OCI-LY7 (cell line): Measurements from ENCODE around the gene TMEM256.
"Not testable (repeated sequence)": the region's sequence is repeated elsewhere in the genome, so short reads cannot be mapped to it uniquely, and the experiment has no call there.

Experiments used
- CTCF ChIP-seq: fragments of 200-600 bp; sonication (generic); conservative IDR thresholded peaks from 2 replicates; pipeline ENCODE4 v1.5.1; 2014; ENCODE audit warnings: mild to moderate bottlenecking, antibody characterized with exemption, low read length, moderate library complexity, mixed read lengths
- EZH2phosphoT487 ChIP-seq: fragments of 200-600 bp; sonication (generic); IDR thresholded peaks from 2 replicates; pipeline ENCODE4 v1.6.1; 2018; ENCODE audit warnings: low read depth, borderline replicate concordance, mild to moderate bottlenecking, mixed run types, antibody characterized with exemption, low read length, moderate library complexity, mixed read lengths

GRCh38 chr17:7368599-7368994, 35.3 kb downstream of the TMEM256 start:
- TF ChIP-seq CTCF, EZH2phosphoT487: not testable (repeated sequence)
